Stomach (tissue), 9 donors: Measurements from ENCODE around the gene TMEM247. TPM values are rescaled to one million over a fixed set of nuclear protein-coding genes. Genes with fewer than 3 reads are reported as not detected.

ENCODE experiments used
- DNase-seq, 2 donors: peaks; one replicate each; pipeline versions ENCODE4 v3.0.0 to v3.0.0-alpha.2; 2013 to 2019
- H3K27ac ChIP-seq, 5 donors: fragments of 200-600 bp in 4 of 5; sonication (generic) in 4 of 5; one replicate each; pipeline ENCODE4 v1.5.1; 2013 to 2019; ENCODE audit warnings: mild to moderate bottlenecking in 1 of 5, moderate library complexity in 1 of 5
- H3K27me3 ChIP-seq, 3 donors: fragments of 200-600 bp; sonication (generic); one replicate each; pipeline ENCODE4 v1.5.1; 2017 to 2019; ENCODE audit warnings: mixed run types in 1 of 3
- H3K36me3 ChIP-seq, 4 donors: fragments of 200-600 bp; sonication (generic); 1 replicate in 3 of 4; 2 replicates in 1 of 4; pipeline ENCODE4 v1.5.1; 2016 to 2019
- H3K4me1 ChIP-seq, 4 donors: fragments of 200-600 bp; sonication (generic); one replicate each; pipeline ENCODE4 v1.5.1; 2016 to 2019
- H3K4me3 ChIP-seq, 4 donors: fragments of 200-600 bp; sonication (generic) in 3 of 4; one replicate each; pipeline ENCODE4 v1.5.1; 2016 to 2019; ENCODE audit warnings: mild to moderate bottlenecking in 1 of 4
- H3K9me3 ChIP-seq, 4 donors: fragments of 200-600 bp; sonication (generic); one replicate each; pipeline ENCODE4 v1.5.1; 2016 to 2019
- EP300 ChIP-seq: sonication (generic); formaldehyde crosslinking; IDR thresholded peaks from one replicate; pipeline ENCODE4 v1.6.1; 2017; ENCODE audit warnings: antibody characterized with exemption
- POLR2A ChIP-seq, 4 donors: fragments of 450-650 bp; IDR thresholded peaks; one replicate each; pipeline ENCODE4 v1.6.1; 2016; ENCODE audit warnings: antibody characterized with exemption in 4 of 4, control low read depth in 2 of 4, mild to moderate bottlenecking in 1 of 4, moderate library complexity in 1 of 4
- POLR2AphosphoS5 ChIP-seq, 3 donors: sonication (generic); formaldehyde crosslinking; IDR thresholded peaks; one replicate each; pipeline ENCODE4 v1.6.1; 2016; ENCODE audit warnings: antibody characterized with exemption in 3 of 3
- WGBS, 5 donors: extraction: QIAGEN DNeasy Blood & Tissue Kit in 3 of 5; methylation state at CpG; one replicate each; pipeline versions ENCODE4 v1.1.5 to v1.1.7; 2013 to 2018; 5-methylcytosine and 5-hydroxymethylcytosine counted together
- intact Hi-C: fragments of 100-400 bp; cut with DNase I; formaldehyde crosslinking; loops from one replicate; pipeline ENCODE4 v1.15.1; 2023; ENCODE audit warnings: low total_unique reads
- polyA plus RNA-seq, 3 donors: library from polyadenylated mRNA; stranded (reverse); fragments of 200-250 nt; gene quantifications; one replicate each; pipeline ENCODE4 v1.2.3, GENCODE V29; 2013
- total RNA-seq, 5 donors: library from RNA; depleted of rRNA; stranded (reverse); fragments of >200 nt; gene quantifications; one replicate each; pipeline versions ENCODE4 v1.1.0 to v1.2.3, GENCODE V29; 2014 to 2016
- TF ChIP-seq, protein P1 (sequence below), 7 experiments: fragments of 450-650 bp in 4 of 7; fragments of 200-600 bp in 3 of 7; sonication (generic) in 3 of 7; IDR thresholded peaks; one replicate each; pipeline ENCODE4 v1.5.1; 2016 to 2019; ENCODE audit warnings: antibody characterized with exemption in 7 of 7, control low read depth in 2 of 7, mild to moderate bottlenecking in 1 of 7
- donor health status: healthy with polysubstance abuse.
- donor health status: Bipolar disorder and iron deficiency.
- donor health status: healthy.

TMEM247 gene
- total and polyA plus RNA-seq, 8 donors: not detected

DNA sequence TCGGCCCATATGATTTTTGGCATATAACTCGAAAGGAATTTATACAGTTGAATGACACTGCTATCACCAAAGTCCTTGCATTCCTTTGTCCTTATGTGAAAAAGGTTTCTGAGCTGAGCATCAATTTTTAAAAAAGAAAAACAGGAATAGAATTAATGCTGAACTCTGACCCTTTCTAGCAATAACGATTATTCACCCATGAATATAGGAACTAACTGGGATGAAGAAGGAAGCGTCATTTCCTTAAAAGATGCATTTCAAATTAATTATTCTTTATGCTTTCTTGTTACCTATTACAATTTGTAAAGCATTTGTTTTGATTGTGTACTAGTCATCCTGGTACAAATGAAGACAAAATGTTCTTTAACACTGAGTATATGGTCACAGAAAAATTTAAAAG is 19.3 kb downstream of the TMEM247 start:
- Histone ChIP-seq H3K4me3 (no peak overlapping the region), H3K27ac (no peak overlapping the region), H3K27me3 (no peaks in the 10 kb centered on the region), H3K9me3 (no peaks in the 10 kb centered on the region), H3K36me3 (no peaks in the 10 kb centered on the region), H3K4me1 (peaks cover 0 to 13% (median 7%) of the 10 kb centered on the region in 4 donors)
- 84 to 88% (median 86%) methylated on average over 4 of the region's 4 CpGs for WGBS, 5 donors
- TF ChIP-seq POLR2A (IDR thresholded peaks at IDR 0.05) (no peak), EP300 (no peak)
- DNase-seq: no peak
- intact Hi-C loops: no loop called here

DNA sequence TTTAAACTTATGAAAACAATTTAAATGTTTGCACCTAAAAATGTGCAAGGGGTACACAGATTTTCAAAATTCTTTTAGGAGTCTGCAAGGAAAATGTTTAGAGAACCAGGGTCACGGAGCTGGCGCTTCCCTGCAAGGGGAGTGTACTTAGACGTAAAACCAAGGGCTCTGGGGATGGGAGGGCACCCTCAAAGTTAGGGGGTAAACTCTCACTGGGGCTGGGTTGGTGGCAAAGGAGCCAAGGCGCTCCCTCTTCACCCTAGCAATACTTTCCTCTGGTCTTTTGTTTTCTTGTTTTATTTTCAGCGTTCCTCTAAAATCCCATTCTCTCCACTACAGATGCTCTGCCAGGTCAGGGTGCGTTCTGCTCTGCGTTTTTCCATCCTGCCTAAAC is 20.0 kb downstream of the TMEM247 start:
- WGBS, 5 donors: 10 to 22% (median 12%) methylated on average over 7 of the region's 7 CpGs
- DNase-seq: no peak
- H3K36me3 ChIP-seq: no peaks in the 10 kb centered on the region
- peak overlapping the region in 4 of 5 donors; percentile 79 to 87 (median 81) for H3K27ac ChIP-seq
- no peaks in the 10 kb centered on the region for H3K27me3 ChIP-seq
- peak overlapping the region; percentile 46 to 54 (median 50) for H3K4me3 ChIP-seq
- H3K4me1 ChIP-seq: peaks cover 0 to 13% (median 7%) of the 10 kb centered on the region in 4 donors
- intact Hi-C loops: no loop called here
- TF ChIP-seq POLR2A (IDR thresholded peaks at IDR 0.05) (no peak), POLR2AphosphoS5 (IDR thresholded peaks at IDR 0.05) (no peak), EP300 (no peak)
- TF ChIP-seq, protein P1, sequence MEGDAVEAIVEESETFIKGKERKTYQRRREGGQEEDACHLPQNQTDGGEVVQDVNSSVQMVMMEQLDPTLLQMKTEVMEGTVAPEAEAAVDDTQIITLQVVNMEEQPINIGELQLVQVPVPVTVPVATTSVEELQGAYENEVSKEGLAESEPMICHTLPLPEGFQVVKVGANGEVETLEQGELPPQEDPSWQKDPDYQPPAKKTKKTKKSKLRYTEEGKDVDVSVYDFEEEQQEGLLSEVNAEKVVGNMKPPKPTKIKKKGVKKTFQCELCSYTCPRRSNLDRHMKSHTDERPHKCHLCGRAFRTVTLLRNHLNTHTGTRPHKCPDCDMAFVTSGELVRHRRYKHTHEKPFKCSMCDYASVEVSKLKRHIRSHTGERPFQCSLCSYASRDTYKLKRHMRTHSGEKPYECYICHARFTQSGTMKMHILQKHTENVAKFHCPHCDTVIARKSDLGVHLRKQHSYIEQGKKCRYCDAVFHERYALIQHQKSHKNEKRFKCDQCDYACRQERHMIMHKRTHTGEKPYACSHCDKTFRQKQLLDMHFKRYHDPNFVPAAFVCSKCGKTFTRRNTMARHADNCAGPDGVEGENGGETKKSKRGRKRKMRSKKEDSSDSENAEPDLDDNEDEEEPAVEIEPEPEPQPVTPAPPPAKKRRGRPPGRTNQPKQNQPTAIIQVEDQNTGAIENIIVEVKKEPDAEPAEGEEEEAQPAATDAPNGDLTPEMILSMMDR (IDR thresholded peaks at IDR 0.05): no peak
- H3K9me3 ChIP-seq: no peaks in the 10 kb centered on the region

- intact Hi-C loops: no loop called here
- Histone ChIP-seq H3K27me3 (no peaks in the 10 kb centered on the region), H3K36me3 (no peaks in the 10 kb centered on the region), H3K4me3 (no peak overlapping the region), H3K9me3 (no peaks in the 10 kb centered on the region), H3K4me1 (peaks cover 0 to 13% (median 7%) of the 10 kb centered on the region in 4 donors), H3K27ac (peak overlapping the region in 1 of 5 donors; percentile 87)
- 84 to 89% (median 87%) methylated on average over 6 of the region's 6 CpGs for WGBS, 5 donors
- TF ChIP-seq EP300 (no peak), POLR2A (IDR thresholded peaks at IDR 0.05) (no peak), POLR2AphosphoS5 (IDR thresholded peaks at IDR 0.05) (no peak)
- TF ChIP-seq, protein P1 (IDR thresholded peaks at IDR 0.05): no peak
- DNase-seq: no peak
These were observed 21.4 kb downstream of the TMEM247 start for GRCh38 chr2:46500801-46501200.

DNA sequence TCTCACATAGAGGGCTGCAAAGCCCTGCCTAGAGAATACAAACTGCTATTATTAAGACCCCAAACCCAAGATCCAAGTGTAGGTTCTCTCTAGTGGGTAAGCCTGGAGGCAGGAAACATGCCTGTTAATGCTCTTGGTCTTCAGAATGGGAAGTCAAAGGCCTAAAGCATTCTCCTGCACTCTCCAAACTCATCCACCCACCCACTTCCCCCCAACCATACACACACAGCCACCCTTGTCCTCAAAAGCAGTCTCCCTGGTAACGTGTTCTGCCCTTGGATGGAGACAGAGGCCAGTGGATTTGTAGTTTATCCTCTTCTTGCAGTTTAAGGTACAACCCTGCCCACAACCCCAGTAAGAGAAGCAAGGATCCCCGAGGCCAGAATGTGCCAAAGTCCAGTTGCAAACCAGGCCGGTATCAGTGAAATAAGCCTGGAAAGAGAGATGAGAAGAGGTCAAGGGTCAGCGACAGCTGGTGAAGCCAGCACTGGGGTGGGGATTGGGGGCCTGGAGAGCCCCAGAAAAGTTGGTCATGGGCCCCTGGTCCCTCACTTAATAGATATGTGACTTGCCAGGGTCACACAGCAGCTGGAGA is 23.0 kb downstream of the TMEM247 start:
- Histone ChIP-seq H3K9me3 (no peaks in the 10 kb centered on the region), H3K36me3 (no peaks in the 10 kb centered on the region), H3K27me3 (no peaks in the 10 kb centered on the region), H3K4me3 (no peak overlapping the region), H3K4me1 (peaks cover 0 to 13% (median 7%) of the 10 kb centered on the region in 4 donors), H3K27ac (no peak overlapping the region)
- no peak for DNase-seq
- 61 to 87% (median 82%) methylated on average over 4 of the region's 4 CpGs for WGBS, 5 donors
- TF ChIP-seq EP300: no peak
- TF ChIP-seq, protein P1 (IDR thresholded peaks at IDR 0.05): no peak
- TF ChIP-seq POLR2A (IDR thresholded peaks at IDR 0.05): no peak
- no peak for TF ChIP-seq POLR2AphosphoS5 (IDR thresholded peaks at IDR 0.05)
- intact Hi-C loops: no loop called here

- H3K4me3 ChIP-seq: no peak overlapping the region
- H3K4me1 ChIP-seq: peaks cover 0 to 13% (median 7%) of the 10 kb centered on the region in 4 donors
- no peaks in the 10 kb centered on the region for H3K36me3 ChIP-seq
- no peaks in the 10 kb centered on the region for H3K9me3 ChIP-seq
- DNase-seq: no peak
- no peak overlapping the region for H3K27ac ChIP-seq
- 85 to 94% (median 87%) methylated on average over 4 of the region's 4 CpGs for WGBS, 5 donors
- TF ChIP-seq, protein P1 (IDR thresholded peaks at IDR 0.05): no peak
- TF ChIP-seq POLR2AphosphoS5 (IDR thresholded peaks at IDR 0.05) (no peak), POLR2A (IDR thresholded peaks at IDR 0.05) (no peak), EP300 (no peak)
- intact Hi-C loops: no loop called here
- no peaks in the 10 kb centered on the region for H3K27me3 ChIP-seq
These were observed 24.3 kb downstream of the TMEM247 start for GRCh38 chr2:46503686-46504085.
